B cell (primary cell): ENCODE results near the gene XCL1.

Experiments
- EZH2 ChIP-seq: IDR thresholded peaks from 2 replicates; pipeline ENCODE4 v1.6.1; 2012; ENCODE audit warnings: borderline replicate concordance, low read depth, mild to moderate bottlenecking, moderate library complexity, low read length; ENCODE audit not compliant: insufficient read depth, poor library complexity, severe bottlenecking
- TF ChIP-seq, protein P1 (sequence below): fragments of 200-600 bp; IDR thresholded peaks from one replicate; pipeline ENCODE4 v1.8.0; 2022; ENCODE audit warnings: antibody characterized with exemption, mild to moderate bottlenecking

- TF ChIP-seq, protein P1, sequence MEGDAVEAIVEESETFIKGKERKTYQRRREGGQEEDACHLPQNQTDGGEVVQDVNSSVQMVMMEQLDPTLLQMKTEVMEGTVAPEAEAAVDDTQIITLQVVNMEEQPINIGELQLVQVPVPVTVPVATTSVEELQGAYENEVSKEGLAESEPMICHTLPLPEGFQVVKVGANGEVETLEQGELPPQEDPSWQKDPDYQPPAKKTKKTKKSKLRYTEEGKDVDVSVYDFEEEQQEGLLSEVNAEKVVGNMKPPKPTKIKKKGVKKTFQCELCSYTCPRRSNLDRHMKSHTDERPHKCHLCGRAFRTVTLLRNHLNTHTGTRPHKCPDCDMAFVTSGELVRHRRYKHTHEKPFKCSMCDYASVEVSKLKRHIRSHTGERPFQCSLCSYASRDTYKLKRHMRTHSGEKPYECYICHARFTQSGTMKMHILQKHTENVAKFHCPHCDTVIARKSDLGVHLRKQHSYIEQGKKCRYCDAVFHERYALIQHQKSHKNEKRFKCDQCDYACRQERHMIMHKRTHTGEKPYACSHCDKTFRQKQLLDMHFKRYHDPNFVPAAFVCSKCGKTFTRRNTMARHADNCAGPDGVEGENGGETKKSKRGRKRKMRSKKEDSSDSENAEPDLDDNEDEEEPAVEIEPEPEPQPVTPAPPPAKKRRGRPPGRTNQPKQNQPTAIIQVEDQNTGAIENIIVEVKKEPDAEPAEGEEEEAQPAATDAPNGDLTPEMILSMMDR, result no peak
- no peak for TF ChIP-seq EZH2
Measured at GRCh38 chr1:168617974-168618750, 41.8 kb downstream of the XCL1 start.
